Sigmoid colon (tissue), 7 donors: ENCODE measurements around the gene ACSF2. TPM values are rescaled to one million over a fixed set of nuclear protein-coding genes. Genes with fewer than 3 reads are reported as not detected.

Experiments
- DNase-seq: peaks from one replicate; pipeline ENCODE4 v3.0.0-alpha.2; 2019
- H3K27ac ChIP-seq, 4 donors: fragments of 200-600 bp; sonication (generic); one replicate each; pipeline ENCODE4 v1.5.1; 2016 to 2019; ENCODE audit warnings: mild to moderate bottlenecking in 1 of 4
- H3K27me3 ChIP-seq, 3 donors: fragments of 200-600 bp; sonication (generic); one replicate each; pipeline ENCODE4 v1.5.1; 2019; ENCODE audit warnings: mild to moderate bottlenecking in 1 of 3
- H3K36me3 ChIP-seq, 4 donors: fragments of 200-600 bp; sonication (generic); one replicate each; pipeline ENCODE4 v1.5.1; 2016 to 2019
- H3K4me1 ChIP-seq, 4 donors: fragments of 200-600 bp; sonication (generic); one replicate each; pipeline ENCODE4 v1.5.1; 2017 to 2019
- H3K4me3 ChIP-seq, 4 donors: fragments of 200-600 bp; sonication (generic); one replicate each; pipeline ENCODE4 v1.5.1; 2017 to 2019; ENCODE audit warnings: mild to moderate bottlenecking in 2 of 4, moderate library complexity in 1 of 4
- H3K9me3 ChIP-seq, 4 donors: fragments of 200-600 bp in 3 of 4; sonication (generic) in 3 of 4; one replicate each; pipeline versions ENCODE4 v1.5.1 to v1.6.1; 2013 to 2019
- EP300 ChIP-seq, 4 donors: sonication (generic); formaldehyde crosslinking; IDR thresholded peaks; one replicate each; pipeline ENCODE4 v1.6.1; 2017; ENCODE audit warnings: antibody characterized with exemption in 4 of 4
- POLR2A ChIP-seq, 2 donors: fragments of 450-650 bp; IDR thresholded peaks; one replicate each; pipeline ENCODE4 v1.6.1; 2016; ENCODE audit warnings: antibody characterized with exemption in 2 of 2, mild to moderate bottlenecking in 2 of 2, moderate library complexity in 2 of 2
- POLR2AphosphoS5 ChIP-seq, 4 donors: sonication (generic); formaldehyde crosslinking; IDR thresholded peaks; one replicate each; pipeline ENCODE4 v1.6.1; 2017; ENCODE audit warnings: antibody characterized with exemption in 4 of 4
- WGBS, 2 donors: extraction: QIAGEN DNeasy Blood & Tissue Kit; methylation state at CpG; one replicate each; pipeline ENCODE4 v1.1.7; 2013; 5-methylcytosine and 5-hydroxymethylcytosine counted together
- intact Hi-C: fragments of 100-400 bp; cut with DNase I; formaldehyde crosslinking; loops from one replicate; pipeline ENCODE4 v1.15.1; 2023
- polyA plus RNA-seq, 3 donors: library from polyadenylated mRNA; stranded (reverse); fragments of 200-250 nt; gene quantifications; one replicate each; pipeline ENCODE4 v1.2.3, GENCODE V29; 2013
- total RNA-seq, 4 donors: library from RNA; depleted of rRNA; stranded (reverse); fragments of >200 nt; gene quantifications; one replicate each; pipeline ENCODE4 v1.1.0, GENCODE V29; 2016
- TF ChIP-seq, protein P1 (sequence below), 4 experiments: fragments of 450-650 bp in 3 of 4; fragments of 200-600 bp in 1 of 4; IDR thresholded peaks; one replicate each; pipeline ENCODE4 v1.5.1; 2016 to 2019; ENCODE audit warnings: antibody characterized with exemption in 4 of 4, mild to moderate bottlenecking in 3 of 4, moderate library complexity in 2 of 4
- donor health status: healthy with polysubstance abuse.
- donor health status: Bipolar disorder and iron deficiency.
- donor health status: healthy.

The ACSF2 gene
- total and polyA plus RNA-seq, 7 donors: 8.2 to 61.7 (median 28.5) TPM

DNA sequence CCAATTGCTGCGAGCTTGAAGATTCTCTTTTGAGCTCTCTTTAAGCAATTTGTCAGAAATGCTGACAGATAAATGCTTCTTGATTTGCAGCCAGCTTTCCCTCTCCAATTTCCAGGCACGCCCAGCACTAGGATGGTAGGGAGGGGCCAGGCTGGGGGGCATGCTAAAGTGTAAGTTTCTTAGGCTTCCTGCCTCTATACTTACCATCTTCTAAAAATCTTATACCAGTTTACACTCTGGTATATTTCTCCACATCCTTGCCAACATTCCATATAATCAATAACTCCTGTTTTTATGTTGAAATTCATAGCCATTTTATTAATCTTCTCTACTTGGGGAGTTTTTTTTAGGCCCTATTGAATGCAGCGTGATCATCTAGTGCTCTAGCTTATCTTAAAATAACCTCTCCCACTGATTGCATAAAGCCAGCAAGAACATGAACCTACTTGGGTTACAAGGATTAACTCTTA lies 17.5 kb downstream of the ACSF2 start:
- TF ChIP-seq POLR2A (IDR thresholded peaks at IDR 0.05): no peak
- no peaks in the 10 kb centered on the region for H3K36me3 ChIP-seq
- WGBS, 2 donors: 12 to 45% methylated on average over 3 of the region's 3 CpGs
- intact Hi-C loops: no loop called here
- H3K4me1 ChIP-seq: no peaks in the 10 kb centered on the region
- no peak overlapping the region for H3K4me3 ChIP-seq
- no peak overlapping the region for H3K27ac ChIP-seq
- DNase-seq: no peak
- no peaks in the 10 kb centered on the region for H3K27me3 ChIP-seq
- no peaks in the 10 kb centered on the region for H3K9me3 ChIP-seq

DNA sequence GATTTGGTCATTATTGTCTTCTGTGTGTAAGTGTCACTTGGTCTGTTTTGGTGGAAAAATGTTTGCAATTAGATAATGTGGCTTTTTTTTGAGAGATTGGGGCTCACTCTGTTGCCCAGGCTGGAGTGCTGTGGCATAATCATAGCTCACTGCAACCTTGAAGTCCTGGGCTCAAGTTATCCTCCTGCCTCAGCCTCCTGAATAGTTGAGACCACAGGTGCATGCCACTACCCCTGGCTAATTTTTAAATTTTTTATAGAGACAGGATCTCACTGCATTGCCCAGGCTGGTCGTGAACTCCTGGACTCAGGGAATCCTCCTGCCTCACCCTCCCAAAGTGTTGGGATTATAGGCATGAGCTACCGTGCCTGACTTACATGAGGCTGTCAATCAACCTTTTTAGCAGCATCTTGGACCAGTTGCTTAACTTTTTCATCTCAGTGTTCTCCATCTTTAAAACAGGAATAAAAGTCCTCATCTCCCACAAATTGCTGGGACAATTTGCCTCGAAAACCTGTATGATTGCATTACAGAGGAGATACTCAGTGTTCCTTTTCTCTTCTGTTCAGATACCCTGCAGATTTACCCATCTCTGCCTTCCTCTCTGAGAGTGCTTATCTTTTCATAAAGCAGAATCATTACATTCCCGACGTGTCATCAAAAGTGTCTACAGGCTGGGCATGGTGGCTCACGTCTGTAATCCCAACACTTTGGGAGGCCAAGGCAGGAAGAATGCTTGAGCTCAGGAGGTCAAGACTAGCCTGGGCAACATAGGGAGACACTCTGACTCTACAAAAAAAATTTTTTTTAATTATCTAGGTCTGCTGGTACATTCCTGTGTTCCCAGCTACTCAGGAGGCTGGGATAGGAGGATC lies 19.1 kb downstream of the ACSF2 start:
- Histone ChIP-seq H3K4me1 (no peaks in the 10 kb centered on the region), H3K27ac (no peak overlapping the region), H3K9me3 (no peaks in the 10 kb centered on the region), H3K4me3 (no peak overlapping the region), H3K36me3 (no peaks in the 10 kb centered on the region), H3K27me3 (no peaks in the 10 kb centered on the region)
- TF ChIP-seq POLR2AphosphoS5 (IDR thresholded peaks at IDR 0.05) (no peak), EP300 (IDR thresholded peaks at IDR 0.05) (no peak), POLR2A (IDR thresholded peaks at IDR 0.05) (no peak)
- TF ChIP-seq, protein P1, sequence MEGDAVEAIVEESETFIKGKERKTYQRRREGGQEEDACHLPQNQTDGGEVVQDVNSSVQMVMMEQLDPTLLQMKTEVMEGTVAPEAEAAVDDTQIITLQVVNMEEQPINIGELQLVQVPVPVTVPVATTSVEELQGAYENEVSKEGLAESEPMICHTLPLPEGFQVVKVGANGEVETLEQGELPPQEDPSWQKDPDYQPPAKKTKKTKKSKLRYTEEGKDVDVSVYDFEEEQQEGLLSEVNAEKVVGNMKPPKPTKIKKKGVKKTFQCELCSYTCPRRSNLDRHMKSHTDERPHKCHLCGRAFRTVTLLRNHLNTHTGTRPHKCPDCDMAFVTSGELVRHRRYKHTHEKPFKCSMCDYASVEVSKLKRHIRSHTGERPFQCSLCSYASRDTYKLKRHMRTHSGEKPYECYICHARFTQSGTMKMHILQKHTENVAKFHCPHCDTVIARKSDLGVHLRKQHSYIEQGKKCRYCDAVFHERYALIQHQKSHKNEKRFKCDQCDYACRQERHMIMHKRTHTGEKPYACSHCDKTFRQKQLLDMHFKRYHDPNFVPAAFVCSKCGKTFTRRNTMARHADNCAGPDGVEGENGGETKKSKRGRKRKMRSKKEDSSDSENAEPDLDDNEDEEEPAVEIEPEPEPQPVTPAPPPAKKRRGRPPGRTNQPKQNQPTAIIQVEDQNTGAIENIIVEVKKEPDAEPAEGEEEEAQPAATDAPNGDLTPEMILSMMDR (IDR thresholded peaks at IDR 0.05): no peak
- 85 to 93% methylated on average over 6 of the region's 6 CpGs for WGBS, 2 donors
- no peak for DNase-seq
- intact Hi-C loops: no loop called here

DNA sequence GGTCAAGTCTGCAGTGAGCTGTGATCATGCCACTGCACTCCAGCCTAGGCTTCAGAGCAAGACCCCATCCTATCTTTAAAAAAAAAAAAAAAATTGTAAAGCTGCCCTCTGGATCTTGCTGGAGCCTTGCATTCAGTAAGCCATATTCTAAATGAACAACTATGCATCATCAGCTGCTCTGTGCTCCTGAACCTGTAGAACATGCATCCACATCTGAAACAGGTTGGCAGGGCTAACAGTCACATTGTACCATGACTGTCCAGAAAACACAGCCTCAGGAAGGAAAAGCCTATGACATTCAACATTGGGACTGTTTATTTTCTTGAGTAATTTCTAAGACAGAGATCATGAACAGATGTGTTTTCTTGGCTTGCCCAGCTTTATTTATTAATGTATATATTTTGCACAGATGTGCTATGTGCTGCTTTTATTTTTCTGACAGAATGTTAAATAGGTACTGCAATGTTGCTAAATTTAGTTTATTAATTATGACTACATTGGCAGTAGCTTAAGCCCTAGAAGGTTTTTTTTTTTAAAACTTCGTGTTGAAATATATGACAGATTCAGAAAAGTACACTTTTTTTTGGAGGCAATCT lies 19.8 kb downstream of the ACSF2 start:
- Histone ChIP-seq H3K27me3 (no peaks in the 10 kb centered on the region), H3K4me3 (no peak overlapping the region), H3K36me3 (no peaks in the 10 kb centered on the region), H3K27ac (no peak overlapping the region), H3K4me1 (no peaks in the 10 kb centered on the region), H3K9me3 (no peaks in the 10 kb centered on the region)
- intact Hi-C loops: no loop called here
- 18 to 37% methylated on average over 1 of the region's 1 CpG for WGBS, 2 donors
- TF ChIP-seq POLR2A (IDR thresholded peaks at IDR 0.05) (no peak), POLR2AphosphoS5 (IDR thresholded peaks at IDR 0.05) (no peak), EP300 (IDR thresholded peaks at IDR 0.05) (no peak)
- TF ChIP-seq, protein P1 (IDR thresholded peaks at IDR 0.05): no peak
- no peak for DNase-seq

DNA sequence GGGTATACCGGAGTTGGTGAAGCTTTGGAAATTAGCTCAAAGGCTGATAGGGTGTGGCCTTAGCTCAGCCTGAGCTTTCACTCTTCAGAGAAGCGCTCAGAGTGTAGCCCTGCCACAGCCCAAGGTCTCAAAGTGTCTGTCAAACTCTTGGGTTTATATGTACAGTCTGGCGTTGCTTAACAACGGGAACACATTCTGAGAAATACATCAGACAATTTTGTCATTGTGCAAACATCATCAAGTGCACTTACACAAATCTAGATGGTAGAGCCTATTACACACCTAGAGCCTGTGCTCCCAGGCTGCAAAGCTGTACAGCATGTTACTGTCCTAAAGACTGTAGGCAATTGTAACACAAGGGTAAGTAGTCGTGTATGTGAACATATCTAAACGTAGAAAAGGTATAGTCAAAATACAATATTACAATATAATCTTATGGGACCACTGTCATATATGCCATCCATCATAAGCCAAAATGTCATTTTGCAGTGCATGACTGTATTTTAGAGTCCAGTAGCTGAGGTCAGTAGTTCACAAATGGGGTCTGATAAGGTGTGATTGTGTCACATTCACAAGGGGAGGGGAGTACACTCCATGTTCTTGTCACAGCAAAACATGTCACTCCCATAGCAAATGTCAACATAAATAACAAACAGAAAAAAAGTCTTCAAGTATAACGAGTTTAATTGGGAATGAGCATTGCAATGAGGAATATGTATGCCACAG lies 22.0 kb downstream of the ACSF2 start:
- no peaks in the 10 kb centered on the region for H3K9me3 ChIP-seq
- DNase-seq: no peak
- WGBS, 2 donors: 22 to 73% methylated on average over 7 of the region's 7 CpGs
- no peaks in the 10 kb centered on the region for H3K27me3 ChIP-seq
- H3K4me3 ChIP-seq: no peak overlapping the region
- intact Hi-C loops: no loop called here
- no peaks in the 10 kb centered on the region for H3K4me1 ChIP-seq
- H3K36me3 ChIP-seq: no peaks in the 10 kb centered on the region
- TF ChIP-seq EP300 (IDR thresholded peaks at IDR 0.05) (no peak), POLR2AphosphoS5 (IDR thresholded peaks at IDR 0.05) (no peak), POLR2A (IDR thresholded peaks at IDR 0.05) (no peak)
- TF ChIP-seq, protein P1 (IDR thresholded peaks at IDR 0.05): no peak
- no peak overlapping the region for H3K27ac ChIP-seq

DNA sequence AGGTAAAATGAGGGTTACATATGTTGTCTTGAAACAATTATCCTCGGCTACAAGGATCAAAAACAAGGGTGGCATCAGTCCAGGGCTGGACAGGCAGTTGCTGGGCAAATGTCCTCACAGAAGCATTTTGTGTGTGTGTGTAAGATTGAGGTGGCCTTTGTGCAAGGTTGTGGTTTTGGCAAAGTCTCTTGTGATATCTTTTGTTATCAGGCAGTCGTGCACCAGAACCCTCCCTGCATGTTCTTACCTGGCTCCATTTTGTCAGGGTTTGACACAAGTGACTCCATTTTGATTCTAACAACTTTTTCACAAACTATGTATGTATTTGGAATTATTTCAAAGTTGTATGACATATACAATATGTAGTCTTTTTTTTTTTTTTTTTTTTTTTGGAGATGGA lies 22.6 kb downstream of the ACSF2 start:
- no peaks in the 10 kb centered on the region for H3K27me3 ChIP-seq
- TF ChIP-seq, protein P1 (IDR thresholded peaks at IDR 0.05): no peak
- TF ChIP-seq POLR2AphosphoS5 (IDR thresholded peaks at IDR 0.05): no peak
- TF ChIP-seq EP300 (IDR thresholded peaks at IDR 0.05): no peak
- TF ChIP-seq POLR2A (IDR thresholded peaks at IDR 0.05): no peak
- 33 to 74% methylated on average over 2 of the region's 2 CpGs for WGBS, 2 donors
- no peaks in the 10 kb centered on the region for H3K9me3 ChIP-seq
- no peak overlapping the region for H3K27ac ChIP-seq
- no peaks in the 10 kb centered on the region for H3K36me3 ChIP-seq
- DNase-seq: no peak
- intact Hi-C loops: no loop called here
- no peak overlapping the region for H3K4me3 ChIP-seq
- no peaks in the 10 kb centered on the region for H3K4me1 ChIP-seq
